Stimulated activated naive CD8-positive, alpha-beta T cell treated with anti-CD3 and anti-CD28 coated beads, Interleukin-15, amount 100 ng/mL, for 72 hours (primary cell): ENCODE data around the gene PCDHGA3.
"Not testable (repeated sequence)": the region's sequence is repeated elsewhere in the genome, so short reads cannot be mapped to it uniquely, and the experiment has no call there.

Experiments
- ATAC-seq: fragments of 150-1000 bp; cut with Tn5 transposase; 2 replicates; pipeline ENCODE4 v1.10.0; 2021; ENCODE audit warnings: mild to moderate bottlenecking, moderate library complexity
- DNase-seq, 2 donors: peaks; one replicate each; pipeline ENCODE4 v3.0.0; 2021 to 2022
- H3K27ac Mint-ChIP-seq, 2 donors: one replicate each; pipeline ENCODE4 v1.8.0; 2022; ENCODE audit warnings: mild to moderate bottlenecking in 2 of 2, mixed read lengths in 2 of 2, moderate library complexity in 2 of 2
- H3K27me3 Mint-ChIP-seq: one replicate; pipeline ENCODE4 v1.8.0; 2022; ENCODE audit warnings: mixed read lengths
- H3K4me1 Mint-ChIP-seq: one replicate; pipeline ENCODE4 v1.8.0; 2022; ENCODE audit warnings: mild to moderate bottlenecking, mixed read lengths
- H3K4me3 Mint-ChIP-seq, 2 donors: one replicate each; pipeline ENCODE4 v1.8.0; 2022; ENCODE audit warnings: mild to moderate bottlenecking in 2 of 2, mixed read lengths in 2 of 2, moderate library complexity in 1 of 2
- H3K9me3 Mint-ChIP-seq, 2 donors: one replicate each; pipeline ENCODE4 v1.8.0; 2022; ENCODE audit warnings: mixed read lengths in 2 of 2

The PCDHGA3 gene

DNA sequence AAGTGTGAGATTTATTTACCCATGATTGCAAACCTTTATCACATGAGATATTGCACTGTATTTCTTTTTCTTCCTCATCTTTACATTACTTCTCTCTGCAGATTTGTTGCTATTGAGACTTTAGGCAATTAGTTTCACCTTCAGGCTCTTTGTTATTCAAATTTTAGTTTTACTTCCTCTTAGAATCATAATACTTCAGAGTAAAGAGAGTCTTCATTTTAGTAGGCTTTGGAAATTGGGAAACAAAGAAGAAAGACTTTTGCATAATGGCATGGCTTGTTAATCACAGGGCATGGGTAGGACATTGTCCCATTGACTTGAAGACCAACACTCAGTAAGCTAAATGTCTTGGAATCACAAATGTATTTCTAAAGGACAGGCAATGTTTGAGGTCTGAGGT, 19.1 kb downstream of the PCDHGA3 start:
- peaks cover 89% of the 10 kb centered on the region for H3K27me3 Mint-ChIP-seq
- H3K4me1 Mint-ChIP-seq = peaks cover 6% of the 10 kb centered on the region
- ATAC-seq = no peak
- peaks cover 19 to 54% of the 10 kb centered on the region in 2 donors for H3K9me3 Mint-ChIP-seq
- no peak overlapping the region for H3K4me3 Mint-ChIP-seq
- H3K27ac Mint-ChIP-seq = no peak overlapping the region
- DNase-seq = no peak

DNA sequence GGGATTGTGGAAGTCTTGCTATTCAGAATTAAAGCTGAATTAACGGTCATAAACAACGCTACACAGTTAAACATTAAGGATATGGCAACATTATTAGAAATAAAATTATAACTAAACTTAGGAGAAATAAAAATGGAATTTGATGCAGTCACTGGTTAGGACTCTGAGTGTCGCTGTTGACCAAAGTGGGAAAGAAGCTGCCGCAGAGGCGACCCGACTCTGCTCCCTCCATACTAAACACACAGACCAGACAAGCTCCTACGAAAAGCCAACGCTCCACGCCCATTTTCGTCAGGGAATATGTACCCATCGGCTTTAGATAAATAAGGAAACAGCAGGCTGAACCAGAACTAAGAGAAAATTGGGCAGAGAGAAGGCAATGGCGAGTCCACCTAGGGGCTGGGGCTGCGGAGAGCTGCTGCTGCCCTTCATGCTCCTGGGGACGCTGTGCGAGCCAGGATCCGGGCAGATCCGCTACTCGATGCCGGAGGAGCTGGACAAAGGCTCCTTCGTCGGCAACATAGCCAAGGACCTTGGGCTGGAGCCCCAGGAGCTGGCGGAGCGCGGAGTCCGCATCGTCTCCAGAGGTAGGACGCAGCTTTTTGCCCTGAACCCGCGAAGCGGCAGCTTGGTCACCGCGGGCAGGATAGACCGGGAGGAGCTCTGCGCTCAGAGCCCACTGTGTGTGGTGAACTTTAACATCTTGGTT, 20.5 kb downstream of the PCDHGA3 start, which contains the start of gene PCDHGA5:
Gene PCDHGA5, plus strand, starts transcription at position 211 of the 709 bp plus-strand sequence. Its CDS starts 169 bp downstream, at position 380.
- Mint-ChIP-seq H3K4me3 (peak within 1 kb of the TSS in 1 of 2 donors; percentile 10), H3K9me3 (peaks cover 14 to 54% of the 10 kb centered on the region in 2 donors), H3K4me1 (peaks cover 6% of the 10 kb centered on the region), H3K27me3 (peaks cover 90% of the 10 kb centered on the region), H3K27ac (peak within 1 kb of the TSS in 1 of 2 donors; percentile 88)
- ATAC-seq (no peak), DNase-seq (no peak)

DNA sequence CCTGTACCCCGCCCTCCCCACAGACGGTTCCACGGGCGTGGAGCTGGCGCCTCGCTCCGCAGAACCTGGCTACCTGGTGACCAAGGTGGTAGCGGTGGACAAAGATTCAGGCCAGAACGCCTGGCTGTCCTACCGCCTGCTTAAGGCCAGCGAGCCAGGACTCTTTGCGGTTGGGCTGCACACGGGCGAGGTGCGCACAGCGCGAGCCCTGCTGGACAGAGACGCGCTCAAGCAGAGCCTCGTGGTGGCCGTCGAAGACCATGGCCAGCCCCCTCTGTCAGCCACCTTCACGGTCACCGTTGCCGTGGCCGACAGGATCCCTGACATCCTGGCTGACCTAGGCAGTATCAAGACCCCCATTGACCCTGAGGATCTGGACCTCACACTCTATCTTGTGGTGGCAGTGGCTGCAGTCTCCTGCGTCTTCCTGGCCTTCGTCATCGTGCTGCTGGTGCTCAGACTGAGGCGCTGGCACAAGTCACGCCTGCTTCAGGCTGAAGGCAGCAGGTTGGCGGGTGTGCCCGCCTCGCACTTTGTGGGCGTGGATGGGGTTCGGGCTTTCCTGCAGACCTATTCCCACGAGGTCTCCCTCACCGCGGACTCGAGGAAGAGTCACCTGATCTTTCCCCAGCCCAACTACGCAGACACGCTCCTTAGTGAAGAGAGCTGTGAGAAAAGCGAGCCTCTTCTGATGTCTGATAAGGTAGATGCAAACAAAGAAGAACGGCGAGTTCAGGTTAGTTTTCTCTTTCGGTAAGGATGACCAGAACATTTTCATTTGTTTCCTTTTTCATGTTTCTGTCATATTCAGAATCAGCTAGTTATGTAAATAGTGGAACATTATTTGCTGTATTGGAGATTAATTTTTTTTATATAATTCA, 22.6 kb downstream of the PCDHGA3 start:
- no peak for DNase-seq
- Mint-ChIP-seq H3K4me1 (peaks cover 8% of the 10 kb centered on the region), H3K9me3 (peaks cover 16 to 51% of the 10 kb centered on the region in 2 donors), H3K27ac (no peak overlapping the region), H3K27me3 (peaks cover 91% of the 10 kb centered on the region), H3K4me3 (no peak overlapping the region)
- ATAC-seq = no peak

DNA sequence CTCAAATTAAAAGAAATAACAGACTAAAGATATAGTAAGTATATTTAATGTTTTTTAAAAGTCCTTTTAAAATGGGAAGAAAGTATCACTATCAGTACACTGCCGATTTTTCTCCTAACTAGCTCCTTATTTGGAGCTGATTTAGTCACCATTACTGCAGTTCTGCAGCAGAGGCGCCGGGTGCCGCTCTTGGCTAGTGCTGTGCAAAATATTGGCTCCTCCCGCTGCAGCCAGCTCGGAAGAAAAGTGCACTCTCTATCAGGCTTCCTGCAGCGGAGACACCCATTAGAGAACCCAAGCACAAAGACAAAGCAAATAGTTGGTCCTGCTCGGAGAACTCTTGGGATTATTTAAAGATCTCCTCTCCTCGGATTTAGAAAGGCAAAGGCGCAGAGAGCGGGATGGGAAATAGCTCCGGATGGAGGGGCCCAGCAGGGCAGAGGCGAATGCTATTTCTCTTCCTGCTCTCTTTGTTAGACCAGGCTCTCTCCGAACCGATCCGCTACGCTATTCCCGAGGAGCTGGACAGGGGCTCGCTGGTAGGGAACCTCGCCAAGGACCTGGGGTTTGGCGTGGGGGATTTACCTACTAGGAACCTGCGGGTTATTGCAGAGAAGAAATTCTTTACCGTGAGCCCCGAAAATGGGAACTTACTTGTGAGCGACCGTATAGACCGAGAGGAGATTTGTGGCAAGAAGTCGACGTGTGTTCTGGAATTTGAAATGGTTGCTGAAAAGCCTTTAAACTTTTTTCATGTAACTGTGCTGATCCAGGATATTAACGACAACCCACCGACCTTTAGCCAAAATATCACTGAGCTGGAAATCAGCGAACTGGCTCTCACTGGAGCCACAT, 26.6 kb downstream of the PCDHGA3 start, which contains the start of gene PCDHGB3:
Gene PCDHGB3, plus strand, starts transcription at position 249 of the 855 bp plus-strand sequence. Its CDS starts 153 bp downstream, at position 402.
- DNase-seq (peak in 1 of 2 donors; percentile 35), ATAC-seq (peak; percentile 85)
- Mint-ChIP-seq H3K4me3 (peak within 1 kb of the TSS; percentile 76 to 81), H3K27me3 (peaks cover 90% of the 10 kb centered on the region), H3K27ac (peak within 1 kb of the TSS in 1 of 2 donors; percentile 85), H3K4me1 (peaks cover 8% of the 10 kb centered on the region), H3K9me3 (peaks cover 16 to 47% of the 10 kb centered on the region in 2 donors)

DNA sequence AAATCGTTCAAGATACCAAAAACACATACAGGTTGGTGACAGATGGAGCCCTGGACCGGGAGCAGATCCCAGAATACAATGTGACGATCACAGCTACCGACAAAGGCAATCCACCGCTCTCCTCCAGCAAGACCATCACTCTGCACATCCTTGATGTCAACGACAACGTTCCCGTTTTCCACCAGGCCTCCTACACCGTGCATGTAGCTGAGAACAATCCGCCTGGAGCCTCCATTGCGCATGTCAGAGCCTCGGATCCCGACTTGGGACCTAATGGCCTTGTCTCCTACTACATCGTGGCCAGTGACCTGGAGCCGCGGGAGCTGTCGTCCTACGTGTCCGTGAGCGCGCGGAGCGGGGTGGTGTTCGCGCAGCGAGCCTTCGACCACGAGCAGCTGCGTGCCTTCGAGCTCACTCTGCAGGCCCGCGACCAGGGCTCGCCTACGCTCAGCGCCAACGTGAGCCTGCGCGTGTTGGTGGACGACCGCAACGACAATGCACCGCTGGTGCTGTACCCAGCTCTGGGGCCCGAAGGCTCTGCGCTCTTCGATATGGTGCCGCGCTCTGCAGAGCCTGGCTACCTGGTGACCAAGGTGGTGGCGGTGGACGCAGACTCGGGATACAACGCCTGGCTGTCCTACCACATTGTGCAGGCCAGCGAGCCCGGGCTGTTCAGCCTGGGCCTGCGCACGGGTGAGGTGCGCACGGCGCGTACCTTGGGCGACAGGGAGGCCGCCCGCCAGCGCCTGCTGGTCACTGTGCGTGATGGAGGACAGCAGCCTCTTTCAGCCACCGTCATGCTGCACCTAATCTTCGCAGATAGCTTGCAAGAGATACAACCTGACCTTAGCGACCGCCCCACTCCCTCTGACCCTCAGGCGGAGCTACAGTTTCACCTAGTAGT, 28.2 kb downstream of the PCDHGA3 start:
- Mint-ChIP-seq H3K4me1 (peaks cover 8% of the 10 kb centered on the region), H3K9me3 (peaks cover 16 to 52% of the 10 kb centered on the region in 2 donors), H3K4me3 (peak overlapping the region in 1 of 2 donors; percentile 14), H3K27ac (no peak overlapping the region), H3K27me3 (peaks cover 82% of the 10 kb centered on the region)
- no peak for DNase-seq
- ATAC-seq = no peak

DNA sequence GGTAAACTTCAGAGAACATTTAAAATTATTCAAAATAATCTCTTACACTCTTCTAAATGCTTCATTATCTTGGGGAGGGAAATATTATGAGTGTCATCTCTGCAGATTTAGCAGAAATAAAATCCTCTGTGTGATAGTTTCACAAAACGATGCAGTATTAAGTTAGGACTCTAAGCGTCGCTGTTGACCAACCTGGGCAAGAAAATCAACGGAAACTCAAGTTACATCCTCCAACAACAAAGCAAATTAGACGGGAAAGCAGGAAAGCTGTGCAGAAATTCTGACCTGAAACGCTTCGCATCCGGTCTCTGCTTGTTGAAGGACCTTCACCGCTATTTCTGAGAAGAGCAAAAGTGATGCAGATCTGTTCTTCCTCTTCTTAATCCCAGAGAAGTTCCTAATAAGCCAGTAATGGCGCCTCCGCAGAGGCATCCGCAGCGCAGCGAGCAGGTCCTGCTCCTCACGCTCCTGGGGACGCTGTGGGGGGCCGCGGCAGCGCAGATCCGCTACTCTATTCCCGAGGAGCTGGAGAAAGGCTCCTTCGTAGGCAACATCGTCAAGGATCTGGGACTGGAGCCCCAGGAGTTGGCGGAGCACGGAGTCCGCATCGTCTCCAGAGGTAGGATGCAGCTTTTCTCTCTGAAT, 30.2 kb downstream of the PCDHGA3 start, which contains the start of gene PCDHGA6:
Gene PCDHGA6, plus strand, starts transcription at position 219 of the 645 bp plus-strand sequence. Its CDS starts 193 bp downstream, at position 412.
- Mint-ChIP-seq H3K27me3 (peaks cover 77% of the 10 kb centered on the region), H3K9me3 (peaks cover 16 to 52% of the 10 kb centered on the region in 2 donors), H3K4me1 (peaks cover 8% of the 10 kb centered on the region), H3K27ac (no peak within 1 kb of the TSS), H3K4me3 (peak within 1 kb of the TSS; percentile 27 to 52)
- no peak for DNase-seq
- ATAC-seq = no peak

DNA sequence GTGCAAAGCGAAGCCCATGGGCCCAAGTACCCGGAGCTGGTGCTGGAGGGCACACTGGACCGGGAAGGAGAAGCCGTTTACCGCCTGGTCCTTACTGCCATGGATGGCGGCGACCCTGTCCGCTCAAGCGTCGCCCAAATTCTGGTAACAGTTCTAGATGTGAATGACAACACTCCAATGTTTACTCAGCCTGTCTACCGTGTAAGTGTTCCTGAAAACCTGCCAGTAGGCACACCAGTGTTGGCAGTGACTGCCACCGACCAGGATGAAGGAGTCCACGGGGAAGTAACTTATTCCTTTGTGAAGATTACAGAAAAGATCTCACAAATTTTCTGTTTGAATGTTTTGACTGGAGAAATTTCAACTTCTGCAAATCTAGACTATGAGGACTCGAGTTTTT, 31.0 kb downstream of the PCDHGA3 start:
- Mint-ChIP-seq H3K9me3 (peaks cover 16 to 52% of the 10 kb centered on the region in 2 donors), H3K27ac (no peak overlapping the region), H3K4me3 (no peak overlapping the region), H3K27me3 (peaks cover 69% of the 10 kb centered on the region), H3K4me1 (peaks cover 8% of the 10 kb centered on the region)
- DNase-seq (no peak), ATAC-seq (no peak)

DNA sequence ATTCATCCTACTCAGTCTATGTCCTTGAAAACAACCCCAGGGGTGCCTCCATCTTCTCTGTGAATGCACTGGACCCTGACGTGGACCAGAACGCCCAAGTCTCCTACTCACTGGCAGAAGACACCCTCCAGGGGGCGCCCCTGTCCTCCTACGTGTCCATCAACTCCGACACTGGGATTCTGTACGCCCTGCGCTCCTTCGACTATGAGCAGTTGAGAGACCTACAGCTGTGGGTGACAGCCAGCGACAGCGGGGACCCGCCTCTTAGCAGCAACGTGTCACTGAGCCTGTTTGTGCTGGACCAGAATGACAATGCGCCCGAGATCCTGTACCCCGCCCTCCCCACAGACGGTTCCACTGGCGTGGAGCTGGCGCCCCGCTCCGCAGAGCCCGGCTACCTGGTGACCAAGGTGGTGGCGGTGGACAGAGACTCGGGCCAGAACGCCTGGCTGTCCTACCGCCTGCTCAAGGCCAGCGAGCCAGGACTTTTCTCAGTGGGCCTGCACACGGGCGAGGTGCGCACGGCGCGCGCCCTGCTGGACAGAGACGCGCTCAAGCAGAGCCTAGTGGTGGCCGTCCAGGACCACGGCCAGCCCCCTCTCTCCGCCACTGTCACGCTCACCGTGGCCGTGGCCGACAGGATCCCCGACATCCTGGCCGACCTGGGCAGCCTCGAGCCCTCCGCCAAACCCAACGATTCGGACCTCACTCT, 32.0 kb downstream of the PCDHGA3 start:
- Mint-ChIP-seq H3K27me3 (peaks cover 59% of the 10 kb centered on the region), H3K9me3 (peaks cover 14 to 45% of the 10 kb centered on the region in 2 donors)
- not testable (repeated sequence) for ATAC-seq, H3K27ac Mint-ChIP-seq, H3K4me3 Mint-ChIP-seq, DNase-seq, H3K4me1 Mint-ChIP-seq

GRCh38 chr5:141382469-141383294, 39.1 kb downstream of the PCDHGA3 start, which contains the start of gene PCDHGA7:
Gene PCDHGA7, plus strand, starts transcription at chr5:141382742. Its CDS starts 158 bp downstream, at chr5:141382900.
- H3K27me3 Mint-ChIP-seq = peaks cover 67% of the 10 kb centered on the region
- H3K9me3 Mint-ChIP-seq = peaks cover 5 to 25% of the 10 kb centered on the region in 2 donors
- ATAC-seq = no peak

DNA sequence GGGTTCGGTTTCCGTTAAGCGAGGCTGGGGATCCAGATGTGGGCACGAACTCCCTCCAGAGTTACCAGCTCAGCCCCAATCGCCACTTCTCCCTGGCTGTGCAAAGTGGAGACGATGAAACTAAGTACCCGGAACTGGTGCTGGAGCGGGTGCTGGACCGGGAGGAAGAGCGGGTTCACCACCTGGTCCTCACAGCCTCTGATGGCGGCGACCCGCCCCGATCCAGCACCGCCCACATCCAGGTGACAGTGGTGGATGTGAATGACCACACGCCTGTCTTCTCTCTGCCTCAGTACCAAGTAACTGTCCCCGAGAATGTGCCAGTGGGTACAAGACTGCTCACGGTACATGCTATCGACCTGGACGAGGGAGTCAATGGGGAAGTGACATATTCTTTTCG, 39.7 kb downstream of the PCDHGA3 start:
- no peak for ATAC-seq
- Mint-ChIP-seq H3K4me3 (peak overlapping the region; percentile 74 to 85), H3K27me3 (peaks cover 65% of the 10 kb centered on the region), H3K9me3 (peaks cover 7 to 27% of the 10 kb centered on the region in 2 donors), H3K4me1 (peaks cover 5% of the 10 kb centered on the region), H3K27ac (no peak overlapping the region)
- no peak for DNase-seq

More at GRCh38 chr5:141382469-141383294, 39.1 kb downstream of the PCDHGA3 start, which contains the start of gene PCDHGA7:
- peak within 1 kb of the TSS; percentile 74 to 85 for H3K4me3 Mint-ChIP-seq
- no peak for DNase-seq
- peaks cover 5% of the 10 kb centered on the region for H3K4me1 Mint-ChIP-seq
- peak within 1 kb of the TSS in 1 of 2 donors; percentile 56 for H3K27ac Mint-ChIP-seq

DNA sequence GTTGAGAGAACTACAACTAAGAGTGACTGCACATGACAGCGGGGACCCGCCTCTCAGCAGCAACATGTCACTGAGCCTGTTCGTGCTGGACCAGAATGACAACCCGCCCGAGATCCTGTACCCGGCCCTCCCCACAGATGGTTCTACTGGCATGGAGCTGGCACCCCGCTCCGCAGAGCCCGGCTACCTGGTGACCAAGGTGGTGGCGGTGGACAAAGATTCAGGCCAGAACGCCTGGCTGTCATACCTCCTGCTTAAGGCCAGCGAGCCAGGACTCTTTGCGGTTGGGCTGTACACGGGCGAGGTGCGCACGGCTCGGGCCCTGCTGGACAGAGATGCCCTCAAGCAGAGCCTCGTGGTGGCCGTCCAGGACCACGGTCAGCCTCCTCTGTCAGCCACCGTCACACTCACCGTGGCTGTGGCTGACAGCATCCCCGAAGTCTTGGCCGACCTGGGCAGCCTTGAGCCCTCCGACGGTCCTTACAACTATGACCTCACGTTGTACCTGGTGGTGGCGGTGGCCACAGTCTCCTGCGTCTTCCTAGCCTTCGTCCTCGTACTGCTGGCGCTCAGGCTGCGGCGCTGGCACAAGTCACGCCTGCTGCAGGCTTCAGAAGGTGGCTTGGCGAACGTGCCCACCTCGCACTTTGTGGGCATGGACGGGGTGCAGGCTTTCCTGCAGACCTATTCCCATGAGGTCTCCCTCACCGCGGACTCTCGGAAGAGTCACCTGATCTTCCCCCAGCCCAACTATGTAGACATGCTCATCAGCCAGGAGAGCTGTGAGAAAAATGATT, 41.0 kb downstream of the PCDHGA3 start:
- peaks cover 5% of the 10 kb centered on the region for H3K4me1 Mint-ChIP-seq
- H3K9me3 Mint-ChIP-seq = peaks cover 10 to 41% of the 10 kb centered on the region in 2 donors
- peaks cover 75% of the 10 kb centered on the region for H3K27me3 Mint-ChIP-seq
- no peak overlapping the region for H3K27ac Mint-ChIP-seq
- no peak overlapping the region for H3K4me3 Mint-ChIP-seq
- ATAC-seq = no peak
- no peak for DNase-seq
